Mesothelial cell of epicardium (in vitro differentiated cells): Measurements from ENCODE around the gene MYOZ3. TPM values are rescaled to one million over a fixed set of nuclear protein-coding genes. Genes with fewer than 3 reads are reported as not detected.
A peak's percentile ranks its signal among the peaks of the same experiment; 100 is the strongest.

Experiments
- DNase-seq, 2 experiments: peaks; one replicate each; pipeline ENCODE4 v3.0.0; 2021; ENCODE audit warnings: low spot score in 2 of 2; ENCODE audit not compliant: unreplicated experiment in 2 of 2
- H3K27ac Mint-ChIP-seq: 2 replicates; pipeline ENCODE4 v1.8.0; 2021; ENCODE audit warnings: mixed read lengths
- H3K27me3 Mint-ChIP-seq: 2 replicates; pipeline ENCODE4 v1.8.0; 2021; ENCODE audit warnings: low read depth, mixed read lengths
- H3K36me3 Mint-ChIP-seq: 2 replicates; pipeline ENCODE4 v1.8.0; 2021; ENCODE audit warnings: mixed read lengths
- H3K4me1 Mint-ChIP-seq: 2 replicates; pipeline ENCODE4 v1.8.0; 2021; ENCODE audit warnings: mixed read lengths
- H3K4me3 Mint-ChIP-seq: 2 replicates; pipeline ENCODE4 v1.8.0; 2021; ENCODE audit warnings: mild to moderate bottlenecking, moderate library complexity, mixed read lengths
- H3K9me3 Mint-ChIP-seq: 2 replicates; pipeline ENCODE4 v1.8.0; 2021; ENCODE audit warnings: mixed read lengths
- CTCF ChIP-seq: fragments of 200-600 bp; sonication (generic); IDR thresholded peaks from one replicate; pipeline ENCODE4 v1.5.0; 2021; ENCODE audit warnings: antibody characterized with exemption; ENCODE audit not compliant: unreplicated experiment
- total RNA-seq: library from RNA; stranded (reverse); gene quantifications from 3 replicates; pipeline ENCODE4 v1.2.1, GENCODE V29; 2021

MYOZ3 gene
- total RNA-seq, 1 donor from 2014 or later: 8.5 TPM

- H3K4me1 Mint-ChIP-seq: peaks cover 30% of the 10 kb centered on the region
- DNase-seq: peak in 1 of 2 experiments; percentile 37
- no peaks in the 10 kb centered on the region for H3K36me3 Mint-ChIP-seq
- peaks cover 2% of the 10 kb centered on the region for H3K27me3 Mint-ChIP-seq
- no peak overlapping the region for H3K4me3 Mint-ChIP-seq
- H3K9me3 Mint-ChIP-seq: no peaks in the 10 kb centered on the region
- H3K27ac Mint-ChIP-seq: peak overlapping the region; percentile 88
- TF ChIP-seq CTCF: no peak
Observed at GRCh38 chr5:150660108-150660831, 781 bp upstream of the MYOZ3 start.

GRCh38 chr5:150661821-150662596, 958 bp downstream of the MYOZ3 start:
- H3K9me3 Mint-ChIP-seq: no peaks in the 10 kb centered on the region
- H3K4me3 Mint-ChIP-seq: no peak overlapping the region
- peaks cover 27% of the 10 kb centered on the region for H3K4me1 Mint-ChIP-seq
- no peak overlapping the region for H3K27ac Mint-ChIP-seq
- peak in 1 of 2 experiments; percentile 9 for DNase-seq
- no peaks in the 10 kb centered on the region for H3K36me3 Mint-ChIP-seq
- H3K27me3 Mint-ChIP-seq: peaks cover 2% of the 10 kb centered on the region
- TF ChIP-seq CTCF: no peak

DNA sequence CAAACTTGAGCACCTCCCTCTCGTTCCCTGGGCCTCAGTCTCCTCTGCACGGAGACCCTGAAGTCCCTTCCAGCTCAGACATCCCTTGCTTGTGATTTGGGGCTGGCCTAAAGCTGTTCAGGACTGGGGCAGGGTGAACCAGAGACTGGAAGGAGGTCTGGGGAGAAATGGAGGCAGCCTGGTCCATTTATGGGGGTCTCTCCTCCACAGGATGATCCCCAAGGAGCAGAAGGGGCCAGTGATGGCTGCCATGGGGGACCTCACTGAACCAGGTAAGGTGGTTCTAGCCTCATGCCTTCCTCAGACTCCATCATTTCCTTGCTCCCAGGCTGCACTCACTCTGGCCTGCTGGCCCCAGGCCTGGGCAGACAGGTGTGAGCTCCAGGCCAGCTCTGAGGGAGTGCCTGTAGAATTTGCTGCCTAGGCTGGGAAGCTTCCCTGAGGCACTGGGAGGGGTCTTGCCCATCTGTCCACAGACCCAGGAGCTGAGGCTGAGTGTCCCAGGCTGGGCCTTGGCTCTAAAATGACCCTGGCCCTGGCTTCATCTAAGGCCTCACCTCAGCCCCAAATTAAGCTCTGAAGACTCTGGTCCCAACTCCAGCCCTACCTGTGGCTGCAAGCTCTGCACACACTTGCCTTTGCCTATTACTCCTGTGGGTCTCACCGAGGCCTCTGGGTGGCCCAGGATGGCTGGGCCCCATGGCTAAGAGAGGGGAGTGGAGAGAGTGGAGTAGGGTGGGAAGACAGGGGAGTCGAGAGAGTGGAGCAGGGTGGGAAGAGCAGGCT, 1.9 kb downstream of the MYOZ3 start:
- peaks cover 2% of the 10 kb centered on the region for H3K27me3 Mint-ChIP-seq
- H3K36me3 Mint-ChIP-seq: no peaks in the 10 kb centered on the region
- no peak overlapping the region for H3K4me3 Mint-ChIP-seq
- H3K4me1 Mint-ChIP-seq: peaks cover 21% of the 10 kb centered on the region
- H3K9me3 Mint-ChIP-seq: no peaks in the 10 kb centered on the region
- no peak overlapping the region for H3K27ac Mint-ChIP-seq
- DNase-seq: peak in 1 of 2 experiments; percentile 34
- no peak for TF ChIP-seq CTCF

- Mint-ChIP-seq H3K36me3 (no peaks in the 10 kb centered on the region), H3K4me1 (peaks cover 21% of the 10 kb centered on the region), H3K4me3 (no peak overlapping the region), H3K27me3 (peaks cover 2% of the 10 kb centered on the region), H3K27ac (no peak overlapping the region), H3K9me3 (no peaks in the 10 kb centered on the region)
- no peak for DNase-seq
- TF ChIP-seq CTCF: no peak
Observed at GRCh38 chr5:150663936-150664335, 2.9 kb downstream of the MYOZ3 start.

GRCh38 chr5:150665044-150665443, 4.0 kb downstream of the MYOZ3 start:
- H3K36me3 Mint-ChIP-seq: no peaks in the 10 kb centered on the region
- no peak overlapping the region for H3K27ac Mint-ChIP-seq
- no peaks in the 10 kb centered on the region for H3K9me3 Mint-ChIP-seq
- H3K4me3 Mint-ChIP-seq: no peak overlapping the region
- H3K4me1 Mint-ChIP-seq: peaks cover 17% of the 10 kb centered on the region
- H3K27me3 Mint-ChIP-seq: peaks cover 2% of the 10 kb centered on the region
- DNase-seq: no peak
- TF ChIP-seq CTCF: no peak
